Left ventricle myocardium inferior (tissue), 1 donor: ENCODE results near the gene SMAD1. TPM values are rescaled to one million over a fixed set of nuclear protein-coding genes. Genes with fewer than 3 reads are reported as not detected.
A peak's percentile ranks its signal among the peaks of the same experiment; 100 is the strongest.

Experiments
- DNase-seq: peaks from one replicate; pipeline ENCODE4 v3.0.0-alpha.2; 2020
- H3K27ac ChIP-seq: fragments of 200-600 bp; replicated peaks from 2 replicates; pipeline ENCODE4 v1.8.0; 2021
- H3K27me3 ChIP-seq: fragments of 200-600 bp; 2 replicates; pipeline ENCODE4 v1.8.0; 2021; ENCODE audit warnings: low read depth
- H3K36me3 ChIP-seq: fragments of 200-600 bp; 2 replicates; pipeline ENCODE4 v1.8.0; 2021
- H3K4me1 ChIP-seq: fragments of 200-600 bp; 2 replicates; pipeline ENCODE4 v1.8.0; 2021
- H3K4me3 ChIP-seq: fragments of 200-600 bp; 2 replicates; pipeline ENCODE4 v1.8.0; 2021; ENCODE audit warnings: mild to moderate bottlenecking, moderate library complexity
- H3K9me3 ChIP-seq: fragments of 200-600 bp; replicated peaks from 2 replicates; pipeline ENCODE4 v1.8.0; 2021
- CTCF ChIP-seq: fragments of 200-600 bp; IDR thresholded peaks from 2 replicates; pipeline ENCODE4 v1.8.0; 2021; ENCODE audit warnings: antibody characterized with exemption, mild to moderate bottlenecking, borderline replicate concordance
- intact Hi-C: fragments of 100-400 bp; cut with micrococcal nuclease; formaldehyde crosslinking; loops from one replicate; pipeline ENCODE4 v1.11.0; 2022
- total RNA-seq: library from RNA; stranded (reverse); fragmentation: NEBNext Ultra II Directional; extraction: Animal tissue kit (Norgen Biotek cat#: 25700); gene quantifications from one replicate; pipeline ENCODE4 v1.2.1, GENCODE V29; 2021
- donor health status: DM: no; HTN: yes; CAD: no; lungs with severe emphysema.

The SMAD1 gene
- total RNA-seq, 1 donor from 2014 or later: 10.1 TPM

DNA sequence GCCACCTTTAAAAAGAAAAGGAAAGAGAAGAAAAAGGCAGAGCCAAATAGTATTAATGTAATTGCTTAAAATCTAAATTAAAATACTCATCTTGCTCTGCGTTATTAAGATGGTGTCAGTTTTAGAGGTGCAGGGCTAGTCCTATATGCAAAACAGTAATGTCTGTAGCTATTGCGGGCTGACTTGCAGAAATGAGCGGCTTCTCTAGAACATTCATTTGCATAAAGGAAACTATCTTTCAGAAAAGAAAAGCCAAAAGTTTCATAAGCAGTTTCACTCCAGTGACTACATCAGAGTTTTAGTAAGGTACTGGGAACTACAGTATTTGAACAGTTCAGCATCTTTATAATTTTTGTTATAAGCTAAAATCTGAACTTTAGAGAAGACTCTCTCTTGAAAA, 6.0 kb downstream of the SMAD1 start:
- no peak for DNase-seq
- TF ChIP-seq CTCF: no peak
- no peak overlapping the region for H3K27ac ChIP-seq
- peaks cover 88% of the 10 kb centered on the region for H3K4me1 ChIP-seq
- no peak overlapping the region for H3K4me3 ChIP-seq
- H3K9me3 ChIP-seq: no peaks in the 10 kb centered on the region
- no peaks in the 10 kb centered on the region for H3K27me3 ChIP-seq
- intact Hi-C loops: loop anchor here (10.0 kb wide), 1 partner anchor 57 kb away; no protein-coding TSS in a partner anchor
- H3K36me3 ChIP-seq: no peaks in the 10 kb centered on the region

DNA sequence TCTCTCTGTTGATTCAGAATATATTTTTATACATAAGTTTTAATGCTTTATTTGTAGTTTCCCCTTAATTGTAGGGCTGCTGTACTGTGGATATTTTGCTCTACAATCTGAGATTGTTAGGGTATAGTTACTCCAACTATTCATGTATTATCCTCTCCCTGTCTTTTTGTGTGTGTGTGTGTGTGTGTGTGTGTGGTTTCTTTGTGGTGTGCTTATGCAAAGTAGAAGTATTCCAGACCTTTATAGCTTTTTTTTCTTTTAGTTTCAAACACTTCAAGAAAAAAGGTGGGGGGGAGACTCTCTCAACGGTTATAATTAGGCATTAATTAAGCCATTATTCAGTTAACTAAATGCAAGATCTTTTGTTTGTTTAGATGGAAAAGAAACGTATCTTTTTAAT, 6.7 kb downstream of the SMAD1 start:
- no peak overlapping the region for H3K4me3 ChIP-seq
- intact Hi-C loops: loop anchor here (10.0 kb wide), 1 partner anchor 56 kb away; no protein-coding TSS in a partner anchor
- no peaks in the 10 kb centered on the region for H3K9me3 ChIP-seq
- no peaks in the 10 kb centered on the region for H3K36me3 ChIP-seq
- DNase-seq: no peak
- TF ChIP-seq CTCF: no peak
- no peak overlapping the region for H3K27ac ChIP-seq
- peaks cover 90% of the 10 kb centered on the region for H3K4me1 ChIP-seq
- H3K27me3 ChIP-seq: no peaks in the 10 kb centered on the region

- no peaks in the 10 kb centered on the region for H3K27me3 ChIP-seq
- no peak overlapping the region for H3K4me3 ChIP-seq
- intact Hi-C loops: loop anchor here (10.0 kb wide), 1 partner anchor 55 kb away; no protein-coding TSS in a partner anchor
- H3K27ac ChIP-seq: no peak overlapping the region
- H3K36me3 ChIP-seq: no peaks in the 10 kb centered on the region
- no peak for TF ChIP-seq CTCF
- H3K9me3 ChIP-seq: no peaks in the 10 kb centered on the region
- H3K4me1 ChIP-seq: peaks cover 90% of the 10 kb centered on the region
- no peak for DNase-seq
These were observed 7.9 kb downstream of the SMAD1 start for GRCh38 chr4:145489556-145489955.

- DNase-seq: no peak
- no peaks in the 10 kb centered on the region for H3K36me3 ChIP-seq
- no peak overlapping the region for H3K4me3 ChIP-seq
- H3K27me3 ChIP-seq: no peaks in the 10 kb centered on the region
- H3K4me1 ChIP-seq: peaks cover 88% of the 10 kb centered on the region
- TF ChIP-seq CTCF: no peak
- intact Hi-C loops: no loop called here
- no peak overlapping the region for H3K27ac ChIP-seq
- no peaks in the 10 kb centered on the region for H3K9me3 ChIP-seq
These were observed 8.7 kb downstream of the SMAD1 start for GRCh38 chr4:145490361-145490760.

GRCh38 chr4:145490796-145491195, 9.1 kb downstream of the SMAD1 start:
- no peaks in the 10 kb centered on the region for H3K9me3 ChIP-seq
- peak overlapping the region; percentile 10 for H3K27ac ChIP-seq
- peaks cover 88% of the 10 kb centered on the region for H3K4me1 ChIP-seq
- DNase-seq: no peak
- no peaks in the 10 kb centered on the region for H3K36me3 ChIP-seq
- H3K4me3 ChIP-seq: no peak overlapping the region
- TF ChIP-seq CTCF: no peak
- no peaks in the 10 kb centered on the region for H3K27me3 ChIP-seq
- intact Hi-C loops: no loop called here
